ENCODE results near the gene TMEM114.

Gene TMEM114

GRCh38 chr16:8607214-8607613 lies 16.9 kb upstream of the TMEM114 start:
- no peak for DNase-seq (ENCODE audit: extremely low read depth, insufficient read length)
- Histone ChIP-seq H3K27me3 (replicated peaks; ENCODE audit: control insufficient read depth, insufficient read depth, low read length) (no peaks in the 10 kb centered on the region; the same call in 1 of the 2 replicates), H3K4me3 (replicated peaks; ENCODE audit: low read depth, low read length) (no peak overlapping the region), H3K36me3 (ENCODE audit: control insufficient read depth, insufficient read depth, low read length) (no peaks in the 10 kb centered on the region)
- no peak for TF ChIP-seq CTCF (IDR thresholded peaks at IDR 0.05; ENCODE audit: insufficient read depth, low read length, poor library complexity, severe bottlenecking)

- H3K4me3 ChIP-seq (replicated peaks; ENCODE audit: low read depth, low read length): no peak overlapping the region
- DNase-seq (ENCODE audit: extremely low read depth, insufficient read length): no peak
- no peaks in the 10 kb centered on the region for H3K36me3 ChIP-seq (ENCODE audit: control insufficient read depth, insufficient read depth, low read length)
- H3K27me3 ChIP-seq (replicated peaks; ENCODE audit: control insufficient read depth, insufficient read depth, low read length): no peaks in the 10 kb centered on the region; the same call in 1 of the 2 replicates
- no peak for TF ChIP-seq CTCF (IDR thresholded peaks at IDR 0.05; ENCODE audit: insufficient read depth, low read length, poor library complexity, severe bottlenecking)
Observed at GRCh38 chr16:8605554-8605953, 15.2 kb upstream of the TMEM114 start.

- Histone ChIP-seq H3K36me3 (ENCODE audit: control insufficient read depth, insufficient read depth, low read length) (no peaks in the 10 kb centered on the region), H3K27me3 (replicated peaks; ENCODE audit: control insufficient read depth, insufficient read depth, low read length) (no peaks in the 10 kb centered on the region), H3K4me3 (replicated peaks; ENCODE audit: low read depth, low read length) (no peak overlapping the region)
- DNase-seq (ENCODE audit: extremely low read depth, insufficient read length): no peak
- TF ChIP-seq CTCF (IDR thresholded peaks at IDR 0.05; ENCODE audit: insufficient read depth, low read length, poor library complexity, severe bottlenecking): no peak
Observed at GRCh38 chr16:8600144-8600775, 9.9 kb upstream of the TMEM114 start.

- H3K36me3 ChIP-seq (ENCODE audit: control insufficient read depth, insufficient read depth, low read length): no peaks in the 10 kb centered on the region
- TF ChIP-seq CTCF (IDR thresholded peaks at IDR 0.05; ENCODE audit: insufficient read depth, low read length, poor library complexity, severe bottlenecking): no peak
- H3K27me3 ChIP-seq (replicated peaks; ENCODE audit: control insufficient read depth, insufficient read depth, low read length): no peaks in the 10 kb centered on the region
- no peak overlapping the region for H3K4me3 ChIP-seq (replicated peaks; ENCODE audit: low read depth, low read length)
- DNase-seq (ENCODE audit: extremely low read depth, insufficient read length): no peak
Observed at GRCh38 chr16:8596581-8596980, 6.3 kb upstream of the TMEM114 start.

GRCh38 chr16:8595783-8596182 lies 5.5 kb upstream of the TMEM114 start:
- no peak for TF ChIP-seq CTCF (IDR thresholded peaks at IDR 0.05; ENCODE audit: insufficient read depth, low read length, poor library complexity, severe bottlenecking)
- no peak overlapping the region for H3K4me3 ChIP-seq (replicated peaks; ENCODE audit: low read depth, low read length)
- DNase-seq (ENCODE audit: extremely low read depth, insufficient read length): no peak
- H3K27me3 ChIP-seq (replicated peaks; ENCODE audit: control insufficient read depth, insufficient read depth, low read length): no peaks in the 10 kb centered on the region
- H3K36me3 ChIP-seq (ENCODE audit: control insufficient read depth, insufficient read depth, low read length): no peaks in the 10 kb centered on the region

All from GM06990 (cell line).